HG03469 (cell line): Measurements from ENCODE around the gene TREM1.

Experiments used
- ATAC-seq: cut with Tn5 transposase; IDR thresholded peaks from one replicate; pipeline ENCODE4 v1.9.1; 2021; ENCODE audit warnings: mild to moderate bottlenecking, moderate library complexity, moderate number of reproducible peaks; ENCODE audit not compliant: unreplicated experiment

Gene TREM1

DNA sequence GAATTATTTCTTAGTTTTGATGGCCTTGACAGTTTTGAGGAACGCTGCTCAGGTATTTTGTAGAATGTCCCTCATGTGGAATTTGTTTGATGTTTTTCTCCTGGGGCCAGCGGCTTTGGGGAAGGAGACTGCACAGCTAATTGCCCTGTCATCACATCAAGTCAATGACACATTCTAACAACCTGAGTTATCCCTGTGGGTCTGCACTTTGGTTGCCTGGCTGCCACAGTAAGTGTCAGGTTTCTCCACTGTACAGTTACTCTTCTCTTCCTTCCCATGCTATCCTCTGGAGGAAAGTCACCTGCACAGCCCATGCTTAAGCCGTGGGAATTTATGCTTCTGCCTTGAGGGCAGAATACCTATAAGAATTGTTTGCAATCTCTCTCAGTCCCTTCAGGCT is 59.7 kb downstream of the TREM1 start:
- no peak for ATAC-seq

DNA sequence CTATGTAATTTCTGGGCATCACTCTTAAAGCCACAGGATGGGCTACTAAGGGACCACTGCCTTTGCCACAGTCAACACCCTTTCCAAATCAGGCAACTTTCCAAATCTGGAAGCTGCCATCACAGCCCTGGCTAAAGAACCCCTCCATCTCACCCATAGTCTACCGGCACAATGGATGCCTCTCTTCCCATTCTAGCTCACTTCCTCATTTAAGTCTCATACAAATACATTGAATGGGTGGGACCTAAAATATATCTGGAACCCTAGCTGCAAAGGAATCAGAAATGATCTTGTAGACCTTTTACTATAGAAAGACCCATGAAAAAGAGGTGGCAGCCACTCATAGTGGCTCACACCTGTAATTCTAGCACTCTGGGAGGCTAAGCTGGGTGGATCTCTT is 61.7 kb downstream of the TREM1 start:
- no peak for ATAC-seq
